DMS 273 treated with DMSO at 0.1 percent for 48 hours (cell line): ENCODE results near the gene EMCN.
"Not testable (repeated sequence)": the region's sequence is repeated elsewhere in the genome, so short reads cannot be mapped to it uniquely, and the experiment has no call there.

Source experiments
- DNase-seq: peaks from one replicate; lab custom pipeline; 2025; lab: John Stamatoyannopoulos, UW

Gene EMCN, protein sequence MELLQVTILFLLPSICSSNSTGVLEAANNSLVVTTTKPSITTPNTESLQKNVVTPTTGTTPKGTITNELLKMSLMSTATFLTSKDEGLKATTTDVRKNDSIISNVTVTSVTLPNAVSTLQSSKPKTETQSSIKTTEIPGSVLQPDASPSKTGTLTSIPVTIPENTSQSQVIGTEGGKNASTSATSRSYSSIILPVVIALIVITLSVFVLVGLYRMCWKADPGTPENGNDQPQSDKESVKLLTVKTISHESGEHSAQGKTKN

DNA sequence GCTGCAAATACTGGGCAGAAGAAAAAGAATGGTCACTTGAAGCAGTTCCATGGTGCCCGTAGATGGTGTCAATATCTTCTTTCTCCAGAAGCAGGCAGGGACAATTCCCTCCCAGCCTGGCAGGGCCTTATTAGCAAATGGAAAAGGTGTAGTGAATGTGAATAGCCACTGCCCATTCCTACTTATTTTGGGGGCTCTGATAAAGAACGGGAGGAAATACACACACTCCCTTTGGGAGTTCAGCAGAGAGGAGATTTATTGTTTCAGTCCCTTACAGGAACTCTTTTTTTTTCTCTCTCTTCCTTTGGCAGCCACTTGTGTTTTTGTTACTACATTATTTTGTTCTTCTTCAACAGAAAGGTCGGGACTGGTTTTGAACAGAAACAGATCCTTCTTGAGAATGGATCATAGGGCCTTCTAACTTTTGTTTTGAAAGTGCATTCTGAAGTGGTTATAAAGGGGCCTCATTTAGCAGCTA, at the start of gene EMCN:
EMCN (minus strand) TSS at position 159 of the 478 bp plus-strand sequence; CDS start at position 51, 108 bp downstream.
- no peak for DNase-seq

DNA sequence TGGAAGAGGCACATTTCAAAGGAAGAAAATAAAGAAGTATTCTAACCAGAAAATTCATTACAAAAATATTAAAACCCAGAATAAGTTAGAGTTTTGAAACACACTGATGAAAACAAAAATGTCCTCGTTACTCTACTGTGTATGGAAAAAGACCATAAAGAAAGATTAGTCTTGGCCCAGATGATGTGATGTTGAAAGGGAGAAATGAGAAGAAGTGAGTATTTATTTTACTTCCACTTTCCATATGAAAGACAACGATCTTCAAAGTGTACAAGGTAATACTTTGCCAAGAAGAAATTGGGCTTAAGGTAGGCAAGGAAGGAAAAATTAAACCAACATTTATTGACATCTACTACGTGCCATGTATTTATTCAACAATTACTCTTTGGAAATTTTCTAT, 48.6 kb upstream of the EMCN start:
- DNase-seq = no peak

DNA sequence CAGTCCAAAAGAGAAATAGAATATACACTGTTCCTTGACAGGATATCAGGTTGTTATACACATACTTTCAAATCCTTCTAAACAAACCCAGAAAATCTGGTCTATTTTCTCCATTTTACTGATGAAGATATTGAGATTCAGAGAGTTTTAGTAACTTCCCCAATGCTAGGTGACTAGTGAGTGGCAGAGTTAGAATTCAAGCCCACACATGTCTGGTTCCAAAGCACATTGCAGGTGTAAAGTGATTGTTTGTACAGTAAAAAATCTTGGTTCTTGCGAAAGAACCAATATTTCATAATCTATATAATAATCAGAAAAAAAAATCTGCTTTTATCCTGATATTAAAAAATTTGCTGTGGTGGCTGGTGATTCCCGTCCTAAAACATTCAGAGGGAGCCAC, 39.5 kb upstream of the EMCN start:
- DNase-seq = no peak

DNA sequence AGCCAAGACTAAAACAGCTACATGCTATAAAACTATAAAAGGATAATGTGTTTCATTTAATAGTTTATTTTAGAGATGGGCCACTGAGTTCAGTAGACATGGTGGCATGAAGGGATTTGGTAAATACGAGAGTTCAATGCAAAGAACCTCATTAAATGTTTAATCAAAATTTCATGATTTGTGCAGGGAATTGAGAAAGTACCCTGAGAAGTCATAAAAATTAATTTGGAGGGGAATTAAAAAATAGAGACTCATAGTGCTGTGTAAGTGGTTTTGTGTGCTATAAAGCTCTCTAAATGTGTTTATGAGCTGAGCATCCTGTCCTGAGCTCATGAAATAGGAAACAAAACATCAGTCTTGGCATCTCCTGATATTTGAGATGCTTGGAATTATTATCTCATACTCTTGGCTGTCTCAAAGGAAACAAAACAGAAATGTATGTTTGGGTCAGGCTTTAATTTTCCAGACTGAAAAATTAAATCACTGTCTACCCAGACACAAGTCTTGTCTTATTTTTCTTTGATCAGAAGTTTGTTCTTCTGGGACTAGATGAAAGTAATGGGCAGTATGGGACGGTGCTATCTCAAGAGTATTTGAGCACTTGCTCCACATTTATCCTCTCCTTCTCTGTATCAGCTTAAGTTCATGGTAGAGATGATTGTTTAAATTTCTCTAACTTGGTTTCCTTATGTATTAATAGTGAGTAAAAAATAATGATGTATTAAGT, 38.0 kb upstream of the EMCN start:
- no peak for DNase-seq

DNA sequence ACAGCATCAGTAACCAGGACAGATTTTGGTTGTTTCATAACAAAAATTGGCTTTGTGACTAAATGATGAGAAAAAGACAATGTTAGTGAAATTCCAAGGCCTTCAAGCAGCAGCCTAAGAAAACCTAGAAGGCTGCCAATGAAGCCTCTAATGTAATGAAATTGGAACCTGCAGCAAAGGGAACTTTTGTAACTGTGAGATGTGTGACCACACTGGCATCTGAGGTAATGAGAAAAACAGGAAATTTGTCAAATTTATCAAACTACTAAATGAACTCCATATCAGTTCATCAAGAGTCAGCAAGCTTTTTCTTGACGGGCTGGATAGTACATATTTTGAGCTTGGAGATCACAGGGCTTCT, 30.4 kb upstream of the EMCN start:
- DNase-seq = no peak

DNA sequence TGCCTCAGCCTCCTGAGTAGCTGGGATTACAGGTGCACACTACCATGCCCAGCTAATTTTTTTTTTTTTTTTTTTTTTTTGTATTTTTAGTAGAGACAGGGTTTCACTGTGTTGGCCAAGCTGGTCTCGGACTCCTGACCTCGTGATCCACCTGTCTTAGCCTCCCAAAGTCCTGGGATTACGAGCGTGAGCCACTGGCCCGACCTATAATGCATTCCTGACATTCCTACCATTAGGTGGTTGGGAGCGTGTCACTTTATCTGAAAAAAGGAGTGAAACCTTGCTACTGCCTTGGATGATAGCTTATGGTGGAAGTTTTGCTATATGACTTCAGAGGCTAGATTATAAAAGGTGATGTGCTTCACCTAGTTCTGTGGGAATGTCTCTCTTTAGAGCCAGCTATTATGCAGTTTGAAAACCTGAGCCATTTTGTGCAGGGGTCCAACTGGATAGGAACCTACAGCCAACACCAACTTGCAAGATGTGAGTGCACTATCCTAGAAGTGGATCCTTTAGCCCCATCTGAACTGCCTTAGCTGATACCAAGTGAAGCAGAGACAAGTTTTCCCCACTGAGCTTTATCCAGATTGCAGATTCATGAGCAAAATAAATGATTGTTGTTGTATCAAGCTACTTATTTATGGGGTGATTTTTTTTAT, 29.8 kb upstream of the EMCN start:
- no peak for DNase-seq

DNA sequence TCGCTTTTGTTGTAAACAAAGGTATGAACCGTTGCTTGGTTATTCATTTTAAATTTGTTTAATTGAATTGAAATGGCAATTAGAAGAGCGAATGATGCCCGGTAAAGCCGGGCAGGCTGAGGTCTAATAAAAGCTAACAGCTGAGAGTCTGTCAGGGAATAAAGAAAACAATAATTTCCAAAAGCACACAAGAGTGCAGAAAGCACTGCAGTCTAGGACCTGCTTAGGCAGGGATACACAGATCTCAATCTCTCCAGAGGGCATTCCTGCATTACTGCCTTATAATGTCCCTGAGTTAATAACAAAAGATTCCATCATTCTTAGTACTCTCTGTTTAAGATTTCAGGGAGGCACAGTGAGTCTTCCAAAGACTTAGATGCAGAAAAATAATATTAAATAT, 27.6 kb upstream of the EMCN start:
- no peak for DNase-seq

DNA sequence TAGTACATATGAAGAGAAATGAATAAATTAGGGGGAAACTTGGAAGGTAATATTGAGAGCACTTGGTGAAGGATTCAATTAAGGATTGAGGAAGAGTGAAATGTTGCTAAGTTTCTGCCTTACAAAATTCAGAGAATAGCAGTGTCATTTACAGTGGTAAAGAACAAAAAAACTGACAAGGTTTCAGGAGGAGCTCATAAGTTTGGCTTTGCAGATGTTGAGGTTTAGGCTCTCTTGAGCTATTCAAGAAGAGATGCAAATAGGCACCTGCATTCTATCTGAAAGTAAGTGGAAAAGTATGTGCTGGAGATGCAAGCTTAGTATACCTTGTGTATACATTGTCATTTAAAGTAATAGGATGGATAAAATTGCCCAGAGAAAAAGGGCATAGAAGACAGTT, 22.3 kb upstream of the EMCN start:
- DNase-seq = no peak

DNA sequence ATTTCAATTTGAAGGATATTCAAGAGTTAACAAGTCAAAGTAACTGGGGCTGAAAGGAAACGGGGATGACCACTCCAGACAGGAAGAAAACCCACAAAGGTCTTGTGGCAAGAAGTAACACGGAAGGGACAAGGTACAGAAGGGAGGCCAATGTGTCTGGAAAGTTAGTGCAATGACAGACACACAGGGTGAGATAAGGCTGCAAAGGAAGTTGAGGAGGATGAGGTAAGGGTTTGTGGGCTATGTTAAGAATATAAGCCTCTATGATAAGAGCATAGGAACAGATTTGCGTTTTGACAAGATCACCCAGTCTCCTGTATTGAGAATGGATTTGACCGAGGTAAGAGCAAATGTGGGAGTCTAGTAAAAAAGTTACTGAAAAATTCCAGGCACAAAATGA, 21.9 kb upstream of the EMCN start:
- no peak for DNase-seq

DNA sequence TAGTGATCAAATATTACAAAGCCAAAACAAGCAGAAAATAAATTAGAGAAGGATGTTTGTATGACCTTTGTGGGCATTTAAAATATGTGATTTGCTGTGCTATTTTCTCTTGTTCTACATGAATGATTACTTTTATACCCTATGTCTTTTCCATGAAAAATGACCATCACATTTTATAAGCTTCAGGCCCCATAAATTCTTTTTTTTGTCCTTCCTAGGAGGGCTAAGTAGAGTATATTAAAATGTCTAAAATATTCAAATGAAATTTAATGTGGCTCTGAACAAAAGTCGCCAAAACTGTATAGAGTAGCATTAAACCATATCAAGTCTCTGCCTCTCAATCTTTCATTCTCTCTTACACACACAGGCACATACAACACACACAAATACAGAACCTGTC, 15.9 kb upstream of the EMCN start:
- no peak for DNase-seq

DNA sequence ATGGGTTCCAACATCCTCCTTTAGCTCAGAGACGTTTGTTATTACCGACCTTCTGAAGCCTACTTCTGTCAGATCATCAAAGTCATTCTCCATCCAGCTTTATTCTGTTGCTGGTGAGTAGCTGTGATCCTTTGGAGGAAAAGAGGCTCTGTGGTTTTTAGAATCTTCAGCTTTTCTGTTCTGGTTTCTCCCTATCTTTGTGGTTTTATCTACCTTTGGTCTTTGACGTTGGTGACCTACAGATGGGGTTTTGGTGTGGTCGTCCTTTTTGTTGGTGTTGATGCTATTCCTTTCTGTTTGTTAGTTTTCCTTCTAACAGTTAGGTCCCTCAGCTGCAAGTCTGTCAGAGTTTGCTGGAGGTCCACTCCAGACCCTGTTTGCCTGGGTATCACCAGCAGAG, 12.3 kb upstream of the EMCN start:
- DNase-seq = not testable (repeated sequence)

DNA sequence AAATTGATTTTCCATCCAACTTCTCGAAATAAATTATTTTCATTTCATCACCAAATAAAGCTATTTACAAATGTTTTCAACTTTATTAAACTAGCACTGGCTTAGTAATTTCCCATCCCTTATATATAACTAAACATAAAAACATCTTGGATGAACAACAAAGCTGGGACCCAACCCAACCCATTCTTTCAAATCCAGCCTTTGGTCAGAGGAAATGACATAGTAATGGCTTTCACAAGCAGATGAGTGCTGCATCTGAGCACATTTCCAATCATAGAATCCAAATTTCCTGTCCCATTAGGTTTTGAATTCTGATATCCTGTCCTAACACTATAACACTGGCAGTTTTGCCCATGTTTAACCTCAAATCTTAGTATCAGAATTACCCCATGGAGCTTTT, 7.9 kb upstream of the EMCN start:
- DNase-seq = no peak

DNA sequence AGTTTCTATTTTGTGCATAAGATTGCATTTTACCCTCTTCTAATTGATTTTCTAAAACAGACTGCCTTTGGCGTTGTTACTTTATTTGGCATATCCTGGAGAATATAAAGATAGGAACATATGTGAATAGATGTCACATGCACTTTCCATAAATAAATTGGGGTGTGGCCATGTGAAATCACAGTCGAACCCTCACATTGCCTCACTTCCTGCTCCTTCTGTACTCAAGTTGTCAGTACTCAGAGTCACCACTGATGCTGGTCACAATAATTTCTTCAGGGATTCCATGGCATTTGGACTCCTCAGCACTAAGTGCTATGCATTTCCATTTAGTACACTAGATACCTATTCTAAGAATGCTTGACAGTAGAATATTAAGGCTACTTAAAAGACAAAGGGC, 1.4 kb upstream of the EMCN start:
- no peak for DNase-seq

DNA sequence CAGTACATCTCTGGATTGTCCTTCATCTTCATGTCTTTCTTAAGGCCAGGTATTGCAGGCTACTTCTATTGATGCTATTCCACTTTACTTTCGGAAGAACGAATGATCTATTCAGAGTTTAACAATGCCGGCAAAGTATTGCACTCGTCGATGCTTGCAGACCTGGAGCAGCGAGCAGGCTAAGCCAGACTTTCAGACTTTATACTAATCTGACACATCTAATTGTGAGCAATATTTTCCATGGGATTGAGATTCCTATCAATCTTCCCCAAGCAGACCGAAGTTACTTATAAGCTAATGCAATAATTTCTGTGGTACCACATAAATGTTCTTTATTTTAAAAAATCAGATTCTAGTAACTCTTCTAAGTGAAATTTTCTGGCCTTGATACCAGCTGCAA, 1.6 kb downstream of the EMCN start:
- no peak for DNase-seq

DNA sequence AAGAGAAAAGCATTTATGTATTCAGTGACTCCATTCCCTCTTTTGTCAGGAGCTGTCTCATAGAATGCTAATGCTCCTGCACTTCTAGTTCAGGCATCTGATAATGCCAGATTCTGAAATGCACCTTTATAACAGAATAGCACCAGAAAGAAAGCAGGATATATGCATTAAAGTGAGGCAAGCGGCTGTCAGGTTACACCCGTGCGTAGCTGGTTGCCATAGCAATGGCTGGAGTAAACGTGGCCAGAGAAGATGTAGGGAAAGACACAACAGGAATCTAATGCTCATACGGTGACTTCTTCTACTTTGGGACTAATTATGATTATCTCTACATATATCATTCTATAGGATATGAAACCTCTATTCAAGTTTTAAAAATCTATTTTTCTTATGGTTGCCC, 5.9 kb downstream of the EMCN start:
- no peak for DNase-seq

DNA sequence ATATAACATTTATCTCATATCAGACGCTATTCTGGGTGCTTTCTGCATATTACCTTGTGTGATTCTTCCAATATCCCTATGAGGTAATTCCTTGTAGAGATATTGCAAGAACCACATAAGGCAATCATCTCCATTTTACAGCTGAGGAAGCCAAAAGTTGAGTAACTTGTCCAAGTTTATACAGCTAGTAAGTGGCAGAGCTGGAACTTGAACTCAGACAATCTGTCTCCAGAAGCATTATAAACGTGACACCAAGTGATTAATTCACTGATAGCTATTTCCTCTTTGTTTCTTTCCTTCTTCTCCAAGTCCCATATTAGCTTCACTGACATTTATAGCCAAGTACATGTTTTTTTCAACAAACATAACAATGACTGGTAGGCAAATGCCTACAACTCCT, 7.3 kb downstream of the EMCN start:
- DNase-seq = no peak

DNA sequence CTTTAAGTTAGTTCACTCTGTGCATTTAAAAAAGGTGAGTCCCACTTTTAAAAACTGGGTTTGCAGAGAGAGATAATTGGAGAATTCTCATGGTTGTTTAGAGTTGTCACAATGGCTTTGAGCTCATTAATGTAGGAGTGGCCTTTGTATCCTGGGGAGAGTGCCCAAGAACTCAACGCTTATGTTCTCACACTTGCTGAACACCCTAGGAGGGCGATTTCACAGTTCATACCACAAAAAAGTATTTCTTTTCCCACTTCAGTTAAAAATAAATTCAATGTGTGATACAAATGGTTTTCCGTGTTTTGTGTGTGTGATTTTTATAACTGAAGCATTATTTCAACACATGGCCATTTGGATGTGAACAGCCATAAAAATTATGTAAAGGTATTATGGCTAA, 8.4 kb downstream of the EMCN start:
- DNase-seq = no peak

DNA sequence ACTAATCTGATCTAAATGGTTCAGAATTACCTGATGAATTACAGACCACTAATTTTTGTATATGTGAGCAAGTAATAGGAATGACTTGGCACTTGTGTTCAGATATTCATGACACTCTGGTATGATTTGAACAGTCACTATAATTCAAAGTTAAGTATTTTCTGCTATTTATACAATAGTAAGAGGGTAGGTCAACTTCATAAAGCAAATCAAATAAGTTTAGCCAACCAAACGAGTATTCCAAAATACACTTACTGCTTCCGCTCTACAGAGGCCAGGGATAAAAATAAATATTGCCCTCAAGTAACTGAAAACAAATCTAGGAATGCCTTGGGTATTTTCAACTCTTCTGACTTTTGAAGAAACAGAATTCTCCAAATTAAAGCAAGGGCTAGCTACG, 9.1 kb downstream of the EMCN start:
- no peak for DNase-seq

DNA sequence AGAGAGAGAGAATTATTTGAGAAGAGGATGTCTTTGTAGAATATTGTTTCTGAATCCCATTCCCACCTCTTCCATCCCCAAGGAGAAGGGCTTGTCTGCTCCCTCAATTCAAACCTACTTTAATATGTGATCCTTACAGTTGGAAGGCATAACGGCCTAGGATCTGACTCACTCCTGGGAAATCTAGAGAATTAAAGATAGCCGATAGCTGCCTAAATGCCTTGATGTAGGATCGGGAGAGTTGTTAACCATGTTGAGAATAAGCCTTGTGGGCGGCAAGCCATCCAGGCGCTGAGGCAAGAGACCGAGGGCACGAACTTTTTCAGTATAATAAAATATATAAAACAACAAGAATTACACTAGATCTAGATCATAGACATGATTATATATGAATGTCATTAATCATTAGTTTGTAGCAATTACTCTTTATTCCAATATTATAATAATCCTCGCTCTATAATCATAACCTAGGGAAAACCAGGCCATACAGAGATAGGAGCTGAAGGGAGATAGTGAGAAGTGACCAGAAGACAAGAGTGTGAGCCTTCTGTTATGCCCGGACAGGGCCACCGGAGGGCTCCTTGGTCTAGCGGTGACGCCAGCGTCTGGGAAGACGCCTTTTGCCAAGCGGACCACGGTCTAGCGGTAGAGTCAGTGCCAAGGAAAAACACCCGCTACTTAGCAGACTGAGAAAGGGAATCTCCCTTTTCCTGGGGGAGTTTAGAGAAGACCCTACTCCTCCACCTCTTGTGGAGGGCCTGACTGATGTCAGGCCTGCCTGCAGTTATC, 13.5 kb downstream of the EMCN start:
- DNase-seq = no peak

DNA sequence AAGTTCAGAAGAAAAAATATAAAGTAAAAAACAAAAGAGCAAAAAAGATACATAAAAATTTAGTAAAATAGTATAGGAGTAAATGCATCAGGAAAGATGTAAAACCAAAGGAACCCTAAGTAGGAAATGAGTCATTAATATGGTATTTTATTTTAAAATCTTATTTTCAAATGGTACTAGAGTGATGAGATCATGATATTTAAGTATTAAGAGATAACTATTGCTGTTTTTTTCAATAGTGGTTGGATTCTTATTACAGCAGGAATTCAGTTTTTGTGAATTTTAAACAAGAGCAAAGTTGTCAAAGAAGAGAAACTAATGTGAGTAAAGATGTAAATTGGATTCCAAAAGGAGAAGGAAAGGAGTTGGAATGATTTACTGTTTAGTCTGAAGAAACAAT, 20.0 kb downstream of the EMCN start:
- DNase-seq = no peak

DNA sequence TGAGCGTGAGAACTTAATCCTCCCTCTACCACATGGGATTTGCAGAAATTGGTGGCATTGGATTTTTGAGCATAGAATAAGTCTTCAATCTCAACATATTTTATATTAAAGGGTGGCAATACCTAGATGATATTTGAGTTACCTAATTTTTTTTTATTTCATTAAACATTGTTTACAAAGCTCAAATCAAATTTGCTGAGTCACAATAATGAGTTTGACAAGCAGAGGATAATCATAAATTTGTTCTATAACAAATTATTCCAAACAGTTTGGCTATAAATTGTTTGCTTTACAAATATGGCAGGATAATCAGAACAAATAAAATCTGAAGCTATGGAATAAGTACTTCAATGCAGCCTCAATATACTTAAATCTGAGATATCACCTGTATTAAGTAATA, 22.7 kb downstream of the EMCN start:
- DNase-seq = no peak

DNA sequence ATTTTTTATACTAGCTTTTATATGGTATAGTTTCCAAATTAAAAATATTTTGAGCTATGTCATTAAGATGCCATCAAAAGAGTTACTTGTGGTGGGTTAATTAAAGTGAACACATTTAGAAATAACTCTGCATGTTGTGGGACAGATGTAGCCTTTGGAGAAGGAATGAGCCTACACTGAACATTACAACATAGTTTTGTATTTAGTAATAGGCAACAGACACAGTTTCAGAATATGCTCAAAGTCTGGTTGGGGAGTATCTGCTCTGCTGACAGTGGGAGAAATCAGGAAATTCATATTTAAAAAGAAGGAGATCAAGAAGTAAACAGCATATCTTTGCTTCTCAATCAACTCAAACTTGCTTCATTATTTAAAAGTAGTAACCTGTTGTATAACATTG, 23.7 kb downstream of the EMCN start:
- DNase-seq = no peak

DNA sequence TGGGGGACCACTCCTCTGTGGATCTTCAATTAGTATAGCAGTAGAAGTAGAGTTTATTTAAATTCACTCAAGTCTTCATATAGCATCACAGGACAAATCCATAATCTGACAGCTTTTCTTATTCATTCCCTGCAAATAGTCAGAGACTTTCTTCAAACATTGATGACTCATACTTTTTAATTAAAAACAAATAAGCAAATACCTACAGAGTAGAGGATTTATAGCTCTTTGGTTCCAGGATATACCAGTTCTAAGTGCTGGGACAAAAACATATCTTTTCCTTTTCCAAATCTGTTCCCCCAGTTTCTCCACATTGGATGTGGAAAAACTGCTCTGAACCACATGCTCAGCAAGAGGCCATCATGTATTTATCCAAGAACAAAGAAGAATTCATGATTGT, 24.1 kb downstream of the EMCN start:
- no peak for DNase-seq
